A549 (cell line): ENCODE measurements around the gene SMURF1. TPM values are rescaled to one million over a fixed set of nuclear protein-coding genes. Genes with fewer than 3 reads are reported as not detected.

Experiments
- ATAC-seq, 2 experiments: fragments of 200-7000 bp in 1 of 2; fragments of >200 bp in 1 of 2; cut with Nextera tagmentation in 1 of 2; cut with Tn5 transposase in 1 of 2; 3 replicates each; pipeline versions ENCODE4 v1.8.0 to v1.9.1; 2018 to 2020; ENCODE audit warnings: mild to moderate bottlenecking in 1 of 2, moderate library complexity in 1 of 2
- CTCF ChIA-PET: fragments of 300-600 bp; sonication (Branson Sonifier 250); formaldehyde crosslinking; extraction: SDS; loops from one replicate; lab custom pipeline; 2021; ENCODE audit warnings: antibody characterized with exemption, inconsistent platforms; lab: Yijun Ruan, JAX
- POLR2A ChIA-PET: fragments of 350-600 bp; formaldehyde crosslinking; extraction: SDS; loops from one replicate; lab custom pipeline; 2021; ENCODE audit warnings: antibody characterized with exemption, inconsistent platforms; lab: Yijun Ruan, JAX
- DNase-seq, 2 experiments: peaks; one replicate each; pipeline versions ENCODE4 v3.0.0 to v3.0.0-alpha.2; 2011 to 2016; ENCODE audit warnings: low read depth in 1 of 2, low spot score in 1 of 2
- FAIRE-seq: peaks from 2 replicates; lab custom pipeline; 2011; peaks lifted over from hg19 to GRCh38; lab: Jason Lieb, UNC
- H3K27ac ChIP-seq, 2 experiments: fragments of >200 bp; sonication (Bioruptor Twin); formaldehyde crosslinking; 3 replicates each; pipeline ENCODE4 v1.5.1; 2016 to 2017
- H3K4me1 ChIP-seq: fragments of >200 bp; sonication (Bioruptor Twin); formaldehyde crosslinking; 3 replicates; pipeline ENCODE4 v1.6.1; 2016
- H3K4me2 ChIP-seq: fragments of >200 bp; sonication (Bioruptor Twin); formaldehyde crosslinking; 3 replicates; pipeline ENCODE4 v1.6.1; 2016
- H3K4me3 ChIP-seq: fragments of >200 bp; sonication (Bioruptor Twin); formaldehyde crosslinking; 3 replicates; pipeline ENCODE4 v1.5.1; 2016
- H3K9me3 ChIP-seq: fragments of >200 bp; sonication (Bioruptor Twin); formaldehyde crosslinking; 3 replicates; pipeline ENCODE4 v1.6.1; 2016
- CEBPB ChIP-seq, 2 experiments: fragments of >200 bp in 1 of 2; sonication (Bioruptor Twin) in 1 of 2; formaldehyde crosslinking in 1 of 2; IDR thresholded peaks; 2 replicates each; pipeline ENCODE4 v1.6.1; 2012 to 2016
- EHF ChIP-seq: fragments of 250-450 bp; sonication (Bioruptor Pico); IDR thresholded peaks from 2 replicates; pipeline ENCODE4 v1.5.0; 2020; ENCODE audit warnings: mild to moderate bottlenecking
- EHMT2 ChIP-seq: fragments of 200-600 bp; sonication (generic); IDR thresholded peaks from 2 replicates; pipeline ENCODE4 v1.6.1; 2016; ENCODE audit warnings: antibody characterized with exemption, low read depth, mild to moderate bottlenecking, moderate library complexity
- FOSB ChIP-seq: fragments of 250-450 bp; sonication (Bioruptor Pico); IDR thresholded peaks from 2 replicates; pipeline ENCODE4 v1.5.0; 2020; ENCODE audit warnings: mild to moderate bottlenecking, moderate library complexity
- FOSL2 ChIP-seq, 2 experiments: fragments of 450-650 bp in 1 of 2; fragments of >200 bp in 1 of 2; sonication (Bioruptor Twin) in 1 of 2; formaldehyde crosslinking; IDR thresholded peaks; 2 replicates each; pipeline versions ENCODE4 v1.5.0 to v1.6.1; 2016 to 2020; ENCODE audit warnings: mild to moderate bottlenecking in 1 of 2, moderate library complexity in 1 of 2
- FOXS1 ChIP-seq: fragments of 250-450 bp; sonication (Bioruptor Pico); IDR thresholded peaks from 2 replicates; pipeline ENCODE4 v1.5.0; 2020; ENCODE audit warnings: mild to moderate bottlenecking, moderate library complexity
- GATA3 ChIP-seq: IDR thresholded peaks from 2 replicates; pipeline ENCODE4 v1.6.1; 2012; ENCODE audit warnings: borderline replicate concordance
- HOXB13 ChIP-seq: fragments of 250-450 bp; sonication (Bioruptor Pico); IDR thresholded peaks from 2 replicates; pipeline ENCODE4 v1.5.0; 2020; ENCODE audit warnings: low read depth, mild to moderate bottlenecking, moderate library complexity
- JUN ChIP-seq, 2 experiments: fragments of >200 bp; sonication (Bioruptor Twin); formaldehyde crosslinking; IDR thresholded peaks; 2 replicates in 1 of 2; 3 replicates in 1 of 2; pipeline ENCODE4 v1.6.1; 2016 to 2017
- JUNB ChIP-seq: fragments of >200 bp; sonication (Bioruptor Twin); formaldehyde crosslinking; IDR thresholded peaks from 2 replicates; pipeline ENCODE4 v1.6.1; 2016
- KDM1A ChIP-seq: fragments of 200-600 bp; sonication (generic); IDR thresholded peaks from 2 replicates; pipeline ENCODE4 v1.6.1; 2016; ENCODE audit warnings: low read depth, mild to moderate bottlenecking
- KDM5A ChIP-seq: fragments of 200-600 bp; sonication (generic); IDR thresholded peaks from 2 replicates; pipeline ENCODE4 v1.6.1; 2016; ENCODE audit warnings: antibody characterized with exemption, mild to moderate bottlenecking
- MYC ChIP-seq: IDR thresholded peaks from 2 replicates; pipeline ENCODE4 v1.6.1; 2012; ENCODE audit warnings: mild to moderate bottlenecking, inconsistent platforms, low read length, improper control_type of control experiment, borderline replicate concordance
- NFE2L2 ChIP-seq: fragments of 150-350 bp; conservative IDR thresholded peaks from 2 replicates; pipeline ENCODE4 v1.6.1; 2014; ENCODE audit warnings: low read length
- NPAS2 ChIP-seq: fragments of 250-450 bp; sonication (Bioruptor Pico); IDR thresholded peaks from 2 replicates; pipeline ENCODE4 v1.8.0; 2022; ENCODE audit warnings: mild to moderate bottlenecking, moderate library complexity, borderline replicate concordance
- PHF8 ChIP-seq: fragments of 200-600 bp; sonication (generic); IDR thresholded peaks from 2 replicates; pipeline ENCODE4 v1.6.1; 2016; ENCODE audit warnings: low read depth, mild to moderate bottlenecking, antibody characterized with exemption, moderate library complexity, borderline replicate concordance
- POLR2A ChIP-seq: IDR thresholded peaks from 2 replicates; pipeline ENCODE4 v1.6.1; 2012; ENCODE audit warnings: mild to moderate bottlenecking, low read length
- POLR2AphosphoS2 ChIP-seq: conservative IDR thresholded peaks from 2 replicates; pipeline ENCODE4 v1.6.1; 2012; ENCODE audit warnings: low read length, improper control_type of control experiment, inconsistent platforms
- RAD21 ChIP-seq, 2 experiments: fragments of >200 bp in 1 of 2; sonication (Bioruptor Twin) in 1 of 2; formaldehyde crosslinking in 1 of 2; IDR thresholded peaks in 1 of 2; conservative IDR thresholded peaks in 1 of 2; 2 replicates in 1 of 2; 3 replicates in 1 of 2; pipeline ENCODE4 v1.6.1; 2012 to 2018; ENCODE audit warnings: inconsistent platforms in 1 of 2
- RARB ChIP-seq: fragments of 250-450 bp; sonication (Bioruptor Pico); IDR thresholded peaks from 2 replicates; pipeline ENCODE4 v1.8.0; 2021; ENCODE audit warnings: mild to moderate bottlenecking, moderate library complexity
- RNF2 ChIP-seq: fragments of 200-600 bp; sonication (generic); IDR thresholded peaks from 2 replicates; pipeline ENCODE4 v1.6.1; 2016; ENCODE audit warnings: low read depth, mild to moderate bottlenecking, antibody characterized with exemption, moderate library complexity, borderline replicate concordance
- SMC3 ChIP-seq: fragments of >200 bp; sonication (Bioruptor Twin); formaldehyde crosslinking; IDR thresholded peaks from 3 replicates; pipeline ENCODE4 v1.6.1; 2018; ENCODE audit warnings: inconsistent platforms
- TP53 ChIP-seq: fragments of 250-450 bp; sonication (Bioruptor Pico); IDR thresholded peaks from 2 replicates; pipeline ENCODE4 v1.5.0; 2021; ENCODE audit warnings: mild to moderate bottlenecking, moderate library complexity
- ZNF302 ChIP-seq: fragments of 250-450 bp; sonication (Bioruptor Pico); IDR thresholded peaks from 2 replicates; pipeline ENCODE4 v1.9.0; 2021; ENCODE audit warnings: inconsistent platforms, mild to moderate bottlenecking, moderate library complexity
- ZSCAN20 ChIP-seq: fragments of 250-450 bp; sonication (Bioruptor Pico); IDR thresholded peaks from 2 replicates; pipeline ENCODE4 v1.8.0; 2022; ENCODE audit warnings: mild to moderate bottlenecking, moderate library complexity
- WGBS: methylation state at CpG from one replicate; pipeline ENCODE4 v1.1.6; 2017; ENCODE audit errors: missing lambda C conversion rate; 5-methylcytosine and 5-hydroxymethylcytosine counted together
- polyA plus RNA-seq, 4 experiments: library from polyadenylated mRNA; depleted of rRNA in 3 of 4; stranded (reverse); fragments of >200 nt; fragmentation: RNase III in 1 of 4; extraction: RNeasy Plus Mini Kit Qiagen cat#74134 plus additional on column Dnase treatment in 1 of 4; gene quantifications; 2 replicates in 3 of 4; 3 replicates in 1 of 4; pipeline ENCODE4 v1.2.3, GENCODE V29; 2011 to 2017
- TF ChIP-seq, protein P1 (sequence below): fragments of >200 bp; sonication (Bioruptor Twin); formaldehyde crosslinking; IDR thresholded peaks from 3 replicates; pipeline ENCODE4 v1.5.1; 2016
- TF ChIP-seq, protein P2 (sequence below): IDR thresholded peaks from 2 replicates; pipeline ENCODE4 v1.6.1; 2012
- TF ChIP-seq, protein P3 (sequence below): fragments of 250-450 bp; sonication (Bioruptor Pico); IDR thresholded peaks from 2 replicates; pipeline ENCODE4 v1.5.0; 2020; ENCODE audit warnings: low read depth, mild to moderate bottlenecking, moderate library complexity
- TF ChIP-seq, protein P4 (sequence below): fragments of 250-450 bp; sonication (Bioruptor Pico); IDR thresholded peaks from 2 replicates; pipeline ENCODE4 v1.5.0; 2021; ENCODE audit warnings: mild to moderate bottlenecking, moderate library complexity, borderline replicate concordance
- TF ChIP-seq, protein P5 (sequence below): fragments of >200 bp; sonication (Bioruptor Twin); formaldehyde crosslinking; IDR thresholded peaks from 2 replicates; pipeline ENCODE4 v1.6.1; 2016

The SMURF1 gene
- polyA plus RNA-seq, 2 of the 4 experiments (the other 2 are of a cell fraction): 13.8 to 22.1 TPM

DNA sequence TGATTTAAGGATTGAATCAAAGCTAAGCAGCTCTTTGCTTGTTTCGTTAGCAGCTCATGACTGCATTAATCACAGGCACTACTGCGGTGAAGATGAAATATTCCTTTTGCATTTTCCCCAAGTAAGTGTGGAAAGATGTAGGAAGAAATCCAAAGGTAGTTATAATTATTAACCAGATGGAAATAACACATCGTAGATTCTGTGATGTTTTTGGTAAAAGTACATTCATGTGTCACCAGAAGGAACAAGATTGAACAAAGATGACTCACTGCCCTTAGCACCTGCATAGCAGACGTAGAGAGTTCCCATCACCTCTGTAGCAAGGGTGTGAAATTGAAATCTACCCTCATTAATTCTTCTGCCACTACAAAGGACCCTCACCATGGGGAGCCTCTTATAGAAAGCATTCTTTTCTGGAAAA lies 37.1 kb downstream of the SMURF1 start:
- Histone ChIP-seq H3K27ac (peak overlapping the region; percentile 74 to 75), H3K4me3 (no peak overlapping the region), H3K4me1 (peaks cover 100% of the 10 kb centered on the region), H3K9me3 (no peaks in the 10 kb centered on the region), H3K4me2 (peak overlapping the region; percentile 71)
- CTCF ChIA-PET: no interaction called here
- POLR2A ChIA-PET: no interaction called here
- FAIRE-seq: no peak
- TF ChIP-seq KDM5A (no peak), SMC3 (no peak), NPAS2 (CRISPR knock-in tag) (no peak), EHMT2 (no peak), NFE2L2 (no peak), RNF2 (no peak), FOSL2 (IDR thresholded peaks at IDR 0.05) (0 out of 2 replicates have a peak, but pooled peaks have one; percentile 41), FOSL2 (CRISPR knock-in tag; IDR thresholded peaks at IDR 0.05) (peak; percentile 86), KDM1A (no peak), TP53 (CRISPR knock-in tag) (no peak), CEBPB (IDR thresholded peaks at IDR 0.05) (no peak), ZNF302 (CRISPR knock-in tag) (no peak), JUNB (peak; percentile 45), PHF8 (no peak), POLR2A (no peak), MYC (no peak)
- TF ChIP-seq, protein P1, sequence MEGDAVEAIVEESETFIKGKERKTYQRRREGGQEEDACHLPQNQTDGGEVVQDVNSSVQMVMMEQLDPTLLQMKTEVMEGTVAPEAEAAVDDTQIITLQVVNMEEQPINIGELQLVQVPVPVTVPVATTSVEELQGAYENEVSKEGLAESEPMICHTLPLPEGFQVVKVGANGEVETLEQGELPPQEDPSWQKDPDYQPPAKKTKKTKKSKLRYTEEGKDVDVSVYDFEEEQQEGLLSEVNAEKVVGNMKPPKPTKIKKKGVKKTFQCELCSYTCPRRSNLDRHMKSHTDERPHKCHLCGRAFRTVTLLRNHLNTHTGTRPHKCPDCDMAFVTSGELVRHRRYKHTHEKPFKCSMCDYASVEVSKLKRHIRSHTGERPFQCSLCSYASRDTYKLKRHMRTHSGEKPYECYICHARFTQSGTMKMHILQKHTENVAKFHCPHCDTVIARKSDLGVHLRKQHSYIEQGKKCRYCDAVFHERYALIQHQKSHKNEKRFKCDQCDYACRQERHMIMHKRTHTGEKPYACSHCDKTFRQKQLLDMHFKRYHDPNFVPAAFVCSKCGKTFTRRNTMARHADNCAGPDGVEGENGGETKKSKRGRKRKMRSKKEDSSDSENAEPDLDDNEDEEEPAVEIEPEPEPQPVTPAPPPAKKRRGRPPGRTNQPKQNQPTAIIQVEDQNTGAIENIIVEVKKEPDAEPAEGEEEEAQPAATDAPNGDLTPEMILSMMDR: no peak
- WGBS: 7% methylated on average over 4 of the region's 4 CpGs
- ATAC-seq: 0 out of 6 replicates have a peak, but pooled peaks of 1 of the 2 experiments have one; percentile 9
- DNase-seq: no peak

DNA sequence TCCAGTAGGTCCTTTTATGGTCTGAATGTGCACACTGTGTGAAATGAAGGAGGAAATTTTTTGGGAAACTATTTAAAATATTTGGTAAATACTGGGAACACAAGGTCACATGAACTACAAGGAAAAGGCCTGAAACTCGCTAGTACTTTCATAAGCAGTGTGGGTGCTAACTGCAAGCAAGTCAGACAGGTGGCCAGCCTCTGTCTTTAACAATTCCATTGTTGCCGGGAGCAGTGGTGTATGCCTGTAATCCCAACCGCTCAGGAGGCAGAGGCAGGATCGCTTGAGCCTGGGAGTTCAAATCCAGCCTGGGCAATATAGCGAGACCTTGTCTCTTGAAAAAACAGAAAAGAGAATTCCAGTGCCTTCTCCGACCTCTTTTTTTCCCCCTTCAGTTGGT lies 37.5 kb downstream of the SMURF1 start:
- ATAC-seq (peak in 1 of 2 experiments; percentile 13; a peak in 1 of 6 replicates), DNase-seq (no peak)
- POLR2A ChIA-PET: no interaction called here

More for the DNA sequence above, 37.5 kb downstream of the SMURF1 start:
- CTCF ChIA-PET: no interaction called here
- FAIRE-seq: no peak
- no peaks in the 10 kb centered on the region for H3K9me3 ChIP-seq
- 45% methylated on average over 6 of the region's 6 CpGs for WGBS
- TF ChIP-seq, protein P2, sequence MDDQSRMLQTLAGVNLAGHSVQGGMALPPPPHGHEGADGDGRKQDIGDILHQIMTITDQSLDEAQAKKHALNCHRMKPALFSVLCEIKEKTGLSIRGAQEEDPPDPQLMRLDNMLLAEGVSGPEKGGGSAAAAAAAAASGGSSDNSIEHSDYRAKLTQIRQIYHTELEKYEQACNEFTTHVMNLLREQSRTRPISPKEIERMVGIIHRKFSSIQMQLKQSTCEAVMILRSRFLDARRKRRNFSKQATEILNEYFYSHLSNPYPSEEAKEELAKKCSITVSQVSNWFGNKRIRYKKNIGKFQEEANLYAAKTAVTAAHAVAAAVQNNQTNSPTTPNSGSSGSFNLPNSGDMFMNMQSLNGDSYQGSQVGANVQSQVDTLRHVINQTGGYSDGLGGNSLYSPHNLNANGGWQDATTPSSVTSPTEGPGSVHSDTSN: no peak
- TF ChIP-seq FOSL2 (IDR thresholded peaks at IDR 0.05) (no peak), FOSL2 (CRISPR knock-in tag; IDR thresholded peaks at IDR 0.05) (no peak), POLR2A (no peak), JUNB (no peak), JUN (IDR thresholded peaks at IDR 0.05) (no peak), SMC3 (no peak), RNF2 (no peak), ZSCAN20 (CRISPR knock-in tag) (no peak), FOXS1 (CRISPR knock-in tag) (no peak), HOXB13 (CRISPR knock-in tag) (no peak), RARB (CRISPR knock-in tag) (no peak), GATA3 (no peak), FOSB (CRISPR knock-in tag) (no peak), EHF (CRISPR knock-in tag) (no peak), RAD21 (conservative IDR thresholded peaks at IDR 0.05 in 1 of 2, IDR thresholded peaks at IDR 0.05 in 1 of 2) (no peak), POLR2AphosphoS2 (no peak)
- TF ChIP-seq, protein P1: no peak
- TF ChIP-seq, protein P3, sequence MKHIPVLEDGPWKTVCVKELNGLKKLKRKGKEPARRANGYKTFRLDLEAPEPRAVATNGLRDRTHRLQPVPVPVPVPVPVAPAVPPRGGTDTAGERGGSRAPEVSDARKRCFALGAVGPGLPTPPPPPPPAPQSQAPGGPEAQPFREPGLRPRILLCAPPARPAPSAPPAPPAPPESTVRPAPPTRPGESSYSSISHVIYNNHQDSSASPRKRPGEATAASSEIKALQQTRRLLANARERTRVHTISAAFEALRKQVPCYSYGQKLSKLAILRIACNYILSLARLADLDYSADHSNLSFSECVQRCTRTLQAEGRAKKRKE (CRISPR knock-in tag): no peak
- TF ChIP-seq, protein P4, sequence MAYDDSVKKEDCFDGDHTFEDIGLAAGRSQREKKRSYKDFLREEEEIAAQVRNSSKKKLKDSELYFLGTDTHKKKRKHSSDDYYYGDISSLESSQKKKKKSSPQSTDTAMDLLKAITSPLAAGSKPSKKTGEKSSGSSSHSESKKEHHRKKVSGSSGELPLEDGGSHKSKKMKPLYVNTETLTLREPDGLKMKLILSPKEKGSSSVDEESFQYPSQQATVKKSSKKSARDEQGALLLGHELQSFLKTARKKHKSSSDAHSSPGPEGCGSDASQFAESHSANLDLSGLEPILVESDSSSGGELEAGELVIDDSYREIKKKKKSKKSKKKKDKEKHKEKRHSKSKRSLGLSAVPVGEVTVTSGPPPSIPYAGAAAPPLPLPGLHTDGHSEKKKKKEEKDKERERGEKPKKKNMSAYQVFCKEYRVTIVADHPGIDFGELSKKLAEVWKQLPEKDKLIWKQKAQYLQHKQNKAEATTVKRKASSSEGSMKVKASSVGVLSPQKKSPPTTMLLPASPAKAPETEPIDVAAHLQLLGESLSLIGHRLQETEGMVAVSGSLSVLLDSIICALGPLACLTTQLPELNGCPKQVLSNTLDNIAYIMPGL: no peak
- TF ChIP-seq, protein P5, sequence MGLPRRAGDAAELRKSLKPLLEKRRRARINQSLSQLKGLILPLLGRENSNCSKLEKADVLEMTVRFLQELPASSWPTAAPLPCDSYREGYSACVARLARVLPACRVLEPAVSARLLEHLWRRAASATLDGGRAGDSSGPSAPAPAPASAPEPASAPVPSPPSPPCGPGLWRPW: no peak
- H3K4me2 ChIP-seq: peak overlapping the region; percentile 71
- H3K4me3 ChIP-seq: 0 out of 3 replicates have a peak overlapping the region, but pooled peaks have one; percentile 22
- H3K27ac ChIP-seq: peak overlapping the region; percentile 74 to 75
- H3K4me1 ChIP-seq: peaks cover 100% of the 10 kb centered on the region
